ENCODE results near the gene MFAP2.

DNA sequence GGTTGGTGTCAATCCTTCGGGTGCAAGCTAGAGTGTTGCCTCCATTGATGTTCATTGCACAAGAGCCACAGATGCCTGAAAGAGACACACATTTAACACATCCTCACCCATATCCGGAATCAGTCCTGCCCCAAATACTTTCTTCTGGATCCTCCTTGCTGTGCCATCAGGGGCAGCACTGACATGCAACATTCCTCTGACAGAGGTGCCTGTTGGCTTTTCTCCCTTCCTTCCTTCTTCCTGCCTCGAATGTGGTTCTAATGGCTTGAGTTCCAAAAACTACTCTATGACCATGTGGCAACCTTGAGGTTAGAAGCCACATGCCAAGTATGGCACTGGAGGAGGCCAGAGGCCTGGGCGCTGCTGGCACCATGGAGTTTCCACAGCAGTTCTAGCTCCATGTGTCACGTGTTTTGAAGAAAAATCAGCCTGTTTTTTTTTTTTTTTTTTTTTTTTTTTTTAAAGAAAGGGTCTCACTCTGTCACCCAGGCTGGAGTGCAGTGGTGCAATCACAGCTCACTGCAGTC lies 48.3 kb upstream of the MFAP2 start:
- TF ChIP-seq CEBPB (IDR thresholded peaks at IDR 0.05) (no peak), EP300 (IDR thresholded peaks at IDR 0.05; ENCODE audit: borderline replicate concordance) (no peak), TAF1 (IDR thresholded peaks at IDR 0.05; ENCODE audit: low read depth) (no peak), CREB1 (IDR thresholded peaks at IDR 0.05; ENCODE audit: low read depth) (no peak), YY1 (IDR thresholded peaks at IDR 0.05; ENCODE audit: low read depth) (no peak), RAD21 (IDR thresholded peaks at IDR 0.05; ENCODE audit: low read depth) (no peak), EGR1 (IDR thresholded peaks at IDR 0.05) (no peak)
- TF ChIP-seq, protein P1, sequence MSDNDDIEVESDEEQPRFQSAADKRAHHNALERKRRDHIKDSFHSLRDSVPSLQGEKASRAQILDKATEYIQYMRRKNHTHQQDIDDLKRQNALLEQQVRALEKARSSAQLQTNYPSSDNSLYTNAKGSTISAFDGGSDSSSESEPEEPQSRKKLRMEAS (IDR thresholded peaks at IDR 0.05) = no peak
